HepG2 (cell line): ENCODE results near the gene PPP2R5C. TPM values are rescaled to one million over a fixed set of nuclear protein-coding genes. Genes with fewer than 3 reads are reported as not detected.
A peak's percentile ranks its signal among the peaks of the same experiment; 100 is the strongest.

Source experiments
- ATAC-seq: fragments of 200-7000 bp; cut with Tn5 transposase; 3 replicates; pipeline ENCODE4 v1.9.1; 2020; ENCODE audit warnings: mild to moderate bottlenecking, moderate library complexity
- BruUV-seq: library from RNA; stranded (reverse); fragments of 400-500 nt; replicated peaks from 2 replicates; lab custom pipeline; 2021; lab: Mats Ljungman, UMichigan
- CTCF ChIA-PET: fragments of 300-600 bp; formaldehyde crosslinking; extraction: SDS; loops from one replicate; lab custom pipeline; 2021; ENCODE audit warnings: low total read pairs, inconsistent platforms, low intra/inter-chr PET ratio; lab: Yijun Ruan, JAX
- POLR2A ChIA-PET: fragments of 350-600 bp; sonication (Branson Sonifier 250); formaldehyde crosslinking; loops from one replicate; lab custom pipeline; 2020; ENCODE audit warnings: antibody characterized with exemption, inconsistent platforms; lab: Yijun Ruan, JAX
- DNase-seq: peaks from one replicate; pipeline ENCODE4 v3.0.0-alpha.2; 2015; ENCODE audit warnings: low spot score
- FAIRE-seq: peaks from 3 replicates; lab custom pipeline; 2011; peaks lifted over from hg19 to GRCh38; lab: Jason Lieb, UNC
- H2AFZ ChIP-seq: one replicate; pipeline ENCODE4 v1.6.1; 2011; ENCODE audit warnings: low read length, inconsistent platforms
- H3K27ac ChIP-seq: fragments of 300-600 bp; 3 replicates; pipeline ENCODE4 v1.8.0; 2011; ENCODE audit warnings: mixed run types, mild to moderate bottlenecking, mixed read lengths, low read length, inconsistent platforms; ENCODE audit not compliant: insufficient read depth; ENCODE audit errors: extremely low read length
- H3K27me3 ChIP-seq, 2 experiments: fragments of 200-600 bp in 1 of 2; 2 replicates in 1 of 2; 3 replicates in 1 of 2; pipeline versions ENCODE4 v1.6.0 to v1.8.0; 2011; ENCODE audit warnings: low read length in 2 of 2, mild to moderate bottlenecking in 2 of 2, moderate library complexity in 2 of 2, inconsistent platforms in 1 of 2; ENCODE audit not compliant: insufficient read depth in 2 of 2, control insufficient read depth in 1 of 2
- H3K36me3 ChIP-seq, 2 experiments: fragments of 200-600 bp in 1 of 2; replicated peaks in 1 of 2; 2 replicates in 1 of 2; 3 replicates in 1 of 2; pipeline versions ENCODE4 v1.5.1 to v1.8.0; 2011; ENCODE audit warnings: low read length in 2 of 2, inconsistent platforms in 1 of 2; ENCODE audit not compliant: insufficient read depth in 2 of 2, control insufficient read depth in 1 of 2
- H3K4me1 ChIP-seq: 2 replicates; pipeline ENCODE4 v1.5.1; 2012; ENCODE audit warnings: low read length, inconsistent platforms; ENCODE audit not compliant: insufficient read depth
- H3K4me2 ChIP-seq: 2 replicates; pipeline ENCODE4 v1.6.0; 2011; ENCODE audit warnings: low read depth, low read length, inconsistent platforms
- H3K4me3 ChIP-seq, 3 experiments: fragments of 200-600 bp in 1 of 3; sonication (generic), shearing (Covaris generic) in 1 of 3; replicated peaks in 1 of 3; 2 replicates each; pipeline ENCODE4 v1.5.1; 2011 to 2016; ENCODE audit warnings: low read length in 3 of 3, inconsistent platforms in 2 of 3, low read depth in 2 of 3, mild to moderate bottlenecking in 2 of 3, control low read depth in 1 of 3, mixed read lengths in 1 of 3; ENCODE audit not compliant: insufficient read depth in 1 of 3
- H3K79me2 ChIP-seq: one replicate; pipeline ENCODE4 v1.6.1; 2011; ENCODE audit warnings: low read length, inconsistent platforms; ENCODE audit not compliant: insufficient read depth
- H3K9ac ChIP-seq: 2 replicates; pipeline ENCODE4 v1.6.0; 2011; ENCODE audit warnings: mild to moderate bottlenecking, low read depth, low read length, inconsistent platforms; ENCODE audit not compliant: insufficient read depth
- H3K9me3 ChIP-seq: 2 replicates; pipeline ENCODE4 v1.5.1; 2012; ENCODE audit warnings: mild to moderate bottlenecking, low read length
- H4K20me1 ChIP-seq: 2 replicates; pipeline ENCODE4 v1.6.0; 2011; ENCODE audit warnings: inconsistent platforms, mild to moderate bottlenecking, low read length, moderate library complexity; ENCODE audit not compliant: insufficient read depth
- DBP ChIP-seq: sonication (generic); formaldehyde crosslinking; IDR thresholded peaks from 2 replicates; pipeline ENCODE4 v1.4.0; 2020; ENCODE audit warnings: missing genetic modification reagents; ENCODE audit errors: not compliant biosample characterization
- HMGXB3 ChIP-seq: sonication (generic); formaldehyde crosslinking; IDR thresholded peaks from 2 replicates; pipeline ENCODE4 v1.4.0; 2020; ENCODE audit warnings: missing genetic modification reagents, borderline replicate concordance
- KLF6 ChIP-seq: IDR thresholded peaks from 2 replicates; pipeline ENCODE4 v1.8.0; 2016; ENCODE audit warnings: missing biosample characterization, missing genetic modification reagents
- MAFF ChIP-seq: IDR thresholded peaks from 2 replicates; pipeline ENCODE4 v1.6.1; 2011; ENCODE audit warnings: low read depth, low read length, improper control_type of control experiment
- MAFK ChIP-seq, 2 experiments: IDR thresholded peaks in 1 of 2; conservative IDR thresholded peaks in 1 of 2; 2 replicates each; pipeline ENCODE4 v1.6.1; 2011; ENCODE audit warnings: improper control_type of control experiment in 2 of 2, low read length in 2 of 2
- NRL ChIP-seq: sonication (generic); formaldehyde crosslinking; IDR thresholded peaks from 2 replicates; pipeline ENCODE4 v1.5.0; 2020; ENCODE audit warnings: missing genetic modification reagents, mild to moderate bottlenecking, moderate library complexity, borderline replicate concordance
- ZNF512 ChIP-seq: sonication (generic); formaldehyde crosslinking; IDR thresholded peaks from 2 replicates; pipeline ENCODE4 v1.4.0; 2020; ENCODE audit warnings: mild to moderate bottlenecking, missing genetic modification reagents
- ZNF883 ChIP-seq: sonication (generic); formaldehyde crosslinking; IDR thresholded peaks from 2 replicates; pipeline ENCODE4 v1.5.1; 2020; ENCODE audit warnings: mild to moderate bottlenecking, missing genetic modification reagents; ENCODE audit errors: not compliant biosample characterization
- WGBS: methylation state at CpG from one replicate; pipeline ENCODE4 v1.1.6; 2017; ENCODE audit warnings: low lambda C conversion rate; 5-methylcytosine and 5-hydroxymethylcytosine counted together
- in situ Hi-C: cut with HindIII; loops from 2 replicates; pipeline ENCODE4 v1.10.0; 2017; ENCODE audit warnings: low pct_unique_long_range_greater_than_20kb; ENCODE audit not compliant: extremely low pct_ligation_motif_present
- intact Hi-C: fragments of 100-400 bp; cut with micrococcal nuclease; formaldehyde crosslinking; loops from one replicate; pipeline ENCODE4 v1.10.0; 2022; ENCODE audit not compliant: unreplicated experiment
- polyA plus RNA-seq, 8 experiments: library from polyadenylated mRNA; depleted of rRNA in 3 of 8; stranded (reverse) in 7 of 8; unstranded in 1 of 8; fragments of >200 nt; fragmentation: Illumina TruSeq in 4 of 8; extraction: Trizol in 4 of 8; gene quantifications; 2 replicates each; pipeline versions ENCODE4 v1.2.1 to v1.2.3, GENCODE V29; 2011 to 2016; ENCODE audit warnings: low read depth in 4 of 8, missing spikeins in 1 of 8, mixed read lengths in 1 of 8; ENCODE audit not compliant: insufficient read depth in 1 of 8
- total RNA-seq, 5 experiments: library from RNA; depleted of rRNA; stranded (reverse); fragments of >200 nt; fragmentation: Illumina TruSeq; extraction: Trizol; gene quantifications; 2 replicates each; pipeline ENCODE4 v1.2.3, GENCODE V29; 2016; ENCODE audit warnings: low read depth in 1 of 5

PPP2R5C gene
- total and polyA plus RNA-seq, 2 of the 13 experiments (the other 11 are each of a cell fraction or from before 2014, with no cell fraction given) = 74.3 to 78.5 TPM

DNA sequence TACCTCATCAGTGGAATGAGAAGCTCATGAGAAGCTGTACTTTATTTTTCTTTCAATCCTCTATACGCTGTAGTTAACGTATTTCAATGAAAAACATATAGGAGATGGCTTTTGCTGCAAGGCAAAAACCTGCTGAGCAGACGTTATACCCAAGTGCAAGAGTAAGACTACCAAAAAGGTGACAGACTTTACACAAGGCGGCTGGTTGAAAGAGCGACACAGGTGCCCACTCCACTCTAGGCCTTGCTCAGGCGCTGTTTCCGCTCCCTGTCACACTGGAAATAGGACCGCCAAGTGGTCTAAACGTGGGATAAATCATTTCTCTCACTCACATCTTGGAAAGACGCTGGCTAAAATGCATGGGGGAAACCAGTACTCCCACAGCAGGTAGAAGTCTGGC lies 54.5 kb downstream of the PPP2R5C start:
- peaks cover 80% of the 10 kb centered on the region for H3K79me2 ChIP-seq
- DNase-seq = no peak
- no peaks in the 10 kb centered on the region for H3K9me3 ChIP-seq
- no peak overlapping the region for H3K4me3 ChIP-seq
- BruUV-seq = no TSS peak
- H3K4me1 ChIP-seq = peaks cover 39% of the 10 kb centered on the region
- WGBS = 97% methylated on average over 10 of the region's 10 CpGs
- TF ChIP-seq MAFK (conservative IDR thresholded peaks at IDR 0.05 in 1 of 2, IDR thresholded peaks at IDR 0.05 in 1 of 2; ENCODE audit: low read length in 2 of 2) = peak in 1 of 2 experiments; percentile 50; a peak in 2 of 4 replicates
- peak; percentile 17; the same call in 1 of the 2 replicates for TF ChIP-seq MAFF
- TF ChIP-seq ZNF883 (CRISPR knock-in tag) = no peak
- H3K27me3 ChIP-seq = no peaks in the 10 kb centered on the region
- H3K4me2 ChIP-seq = no peak overlapping the region
- in situ Hi-C loops (no loop called here), intact Hi-C loops (no loop called here)
- FAIRE-seq = no peak
- H3K27ac ChIP-seq = no peak overlapping the region
- H3K36me3 ChIP-seq = peaks cover 6 to 31% of the 10 kb centered on the region in 2 experiments; a peak in 4 of 5 replicates
- no peak overlapping the region for H3K9ac ChIP-seq
- POLR2A ChIA-PET = no interaction called here
- CTCF ChIA-PET = no interaction called here
- H2AFZ ChIP-seq = no peak overlapping the region
- H4K20me1 ChIP-seq = no peaks in the 10 kb centered on the region
- no peak for ATAC-seq

- Histone ChIP-seq H3K27me3 (no peaks in the 10 kb centered on the region), H3K9me3 (no peaks in the 10 kb centered on the region), H3K9ac (no peak overlapping the region), H3K4me1 (peaks cover 23% of the 10 kb centered on the region), H3K36me3 (peaks cover 6 to 31% of the 10 kb centered on the region in 2 experiments; a peak in 4 of 5 replicates), H3K27ac (no peak overlapping the region), H3K79me2 (peaks cover 74% of the 10 kb centered on the region), H3K4me3 (no peak overlapping the region), H3K4me2 (no peak overlapping the region), H2AFZ (no peak overlapping the region), H4K20me1 (no peaks in the 10 kb centered on the region)
- POLR2A ChIA-PET = no interaction called here
- ATAC-seq (no peak), FAIRE-seq (no peak), DNase-seq (no peak)
- intact Hi-C loops (no loop called here), in situ Hi-C loops (no loop called here)
- CTCF ChIA-PET = no interaction called here
- 98% methylated on average over 11 of the region's 11 CpGs for WGBS
- BruUV-seq = no TSS peak
- no peak for TF ChIP-seq HMGXB3
- no peak for TF ChIP-seq NRL (CRISPR knock-in tag)
- no peak for TF ChIP-seq KLF6 (CRISPR knock-in tag)
- TF ChIP-seq DBP = no peak
- no peak for TF ChIP-seq ZNF512
Measured at GRCh38 chr14:101817501-101818001, 56.0 kb downstream of the PPP2R5C start.
